D721Med (cell line): Measurements from ENCODE around the gene SYNPO2L.
"Not testable (repeated sequence)": the region's sequence is repeated elsewhere in the genome, so short reads cannot be mapped to it uniquely, and the experiment has no call there.

Experiments
- DNase-seq: peaks from one replicate; pipeline ENCODE4 v3.0.0; 2011; ENCODE audit warnings: low spot score; ENCODE audit not compliant: insufficient read length
- FAIRE-seq: peaks from 2 replicates; lab custom pipeline; 2011; peaks lifted over from hg19 to GRCh38; lab: Jason Lieb, UNC
- TF ChIP-seq, protein P1 (sequence below): IDR thresholded peaks from 2 replicates; pipeline ENCODE4 v1.5.1; 2012; ENCODE audit warnings: mild to moderate bottlenecking, control low read depth; ENCODE audit not compliant: insufficient read depth; ENCODE audit errors: missing control alignments

The SYNPO2L gene

DNA sequence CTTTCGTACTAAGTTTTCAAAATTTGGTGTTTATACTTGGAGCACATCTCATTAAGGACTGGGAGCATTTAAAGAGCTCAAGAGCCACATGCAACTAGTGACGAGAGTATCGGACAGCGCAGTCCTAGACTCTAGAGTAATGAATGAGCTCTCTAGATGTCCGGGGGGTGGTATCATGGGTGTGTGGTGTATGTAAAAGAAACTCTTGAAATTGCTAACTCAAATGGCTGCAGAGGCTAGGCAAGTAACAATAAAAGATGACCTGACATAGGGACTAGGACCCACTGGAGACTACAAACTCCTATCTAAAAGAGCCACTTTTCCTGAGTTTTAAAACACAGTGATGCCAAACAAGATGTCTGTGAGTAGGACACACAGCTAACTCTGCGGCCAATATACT lies 28.5 kb downstream of the SYNPO2L start:
- DNase-seq, result no peak
- FAIRE-seq, result no peak
- TF ChIP-seq, protein P1, sequence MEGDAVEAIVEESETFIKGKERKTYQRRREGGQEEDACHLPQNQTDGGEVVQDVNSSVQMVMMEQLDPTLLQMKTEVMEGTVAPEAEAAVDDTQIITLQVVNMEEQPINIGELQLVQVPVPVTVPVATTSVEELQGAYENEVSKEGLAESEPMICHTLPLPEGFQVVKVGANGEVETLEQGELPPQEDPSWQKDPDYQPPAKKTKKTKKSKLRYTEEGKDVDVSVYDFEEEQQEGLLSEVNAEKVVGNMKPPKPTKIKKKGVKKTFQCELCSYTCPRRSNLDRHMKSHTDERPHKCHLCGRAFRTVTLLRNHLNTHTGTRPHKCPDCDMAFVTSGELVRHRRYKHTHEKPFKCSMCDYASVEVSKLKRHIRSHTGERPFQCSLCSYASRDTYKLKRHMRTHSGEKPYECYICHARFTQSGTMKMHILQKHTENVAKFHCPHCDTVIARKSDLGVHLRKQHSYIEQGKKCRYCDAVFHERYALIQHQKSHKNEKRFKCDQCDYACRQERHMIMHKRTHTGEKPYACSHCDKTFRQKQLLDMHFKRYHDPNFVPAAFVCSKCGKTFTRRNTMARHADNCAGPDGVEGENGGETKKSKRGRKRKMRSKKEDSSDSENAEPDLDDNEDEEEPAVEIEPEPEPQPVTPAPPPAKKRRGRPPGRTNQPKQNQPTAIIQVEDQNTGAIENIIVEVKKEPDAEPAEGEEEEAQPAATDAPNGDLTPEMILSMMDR, result no peak

DNA sequence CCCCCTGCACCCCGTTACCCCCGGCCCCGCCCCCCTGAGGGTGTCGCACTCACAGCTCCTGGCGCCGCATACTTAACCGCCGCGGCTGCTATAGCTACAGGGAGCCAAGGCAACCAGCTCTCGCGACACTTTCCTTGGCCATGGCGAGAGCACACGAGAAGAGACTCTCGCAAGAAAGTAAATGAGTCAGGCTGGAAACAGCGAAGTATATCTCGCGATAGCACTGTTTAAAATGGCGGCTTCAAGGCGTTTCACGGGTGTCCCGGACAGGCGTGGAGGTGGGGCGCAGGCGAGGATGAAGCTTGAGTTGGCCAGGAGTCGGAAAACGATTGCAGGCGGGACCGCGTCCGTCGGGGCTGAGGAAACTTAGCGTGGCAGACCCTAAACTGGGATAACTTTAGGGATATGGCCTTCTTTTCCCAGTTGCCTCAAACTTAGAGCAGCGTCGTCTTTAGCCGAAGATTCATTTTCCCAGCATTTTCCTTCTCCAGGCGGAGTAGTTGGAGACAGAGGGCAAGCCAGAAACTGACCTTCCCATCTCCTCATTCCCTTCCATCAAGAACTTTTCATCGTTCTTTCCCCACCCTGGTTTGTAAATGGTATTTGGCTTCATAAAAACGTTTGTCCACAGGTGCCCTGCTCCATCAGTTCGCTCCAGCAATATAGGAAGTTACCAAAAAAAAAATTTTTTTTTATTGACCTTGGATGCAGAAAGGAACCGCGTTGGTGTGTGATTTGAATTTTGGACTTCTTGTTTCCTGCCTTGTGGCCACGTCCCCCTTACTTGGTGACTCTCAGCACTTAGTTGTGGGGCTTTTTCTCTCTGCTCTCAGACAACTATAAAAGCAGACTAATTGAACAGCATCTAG lies 29.7 kb downstream of the SYNPO2L start:
- DNase-seq, result peak; percentile 90
- TF ChIP-seq, protein P1, result no peak
- no peak for FAIRE-seq

DNA sequence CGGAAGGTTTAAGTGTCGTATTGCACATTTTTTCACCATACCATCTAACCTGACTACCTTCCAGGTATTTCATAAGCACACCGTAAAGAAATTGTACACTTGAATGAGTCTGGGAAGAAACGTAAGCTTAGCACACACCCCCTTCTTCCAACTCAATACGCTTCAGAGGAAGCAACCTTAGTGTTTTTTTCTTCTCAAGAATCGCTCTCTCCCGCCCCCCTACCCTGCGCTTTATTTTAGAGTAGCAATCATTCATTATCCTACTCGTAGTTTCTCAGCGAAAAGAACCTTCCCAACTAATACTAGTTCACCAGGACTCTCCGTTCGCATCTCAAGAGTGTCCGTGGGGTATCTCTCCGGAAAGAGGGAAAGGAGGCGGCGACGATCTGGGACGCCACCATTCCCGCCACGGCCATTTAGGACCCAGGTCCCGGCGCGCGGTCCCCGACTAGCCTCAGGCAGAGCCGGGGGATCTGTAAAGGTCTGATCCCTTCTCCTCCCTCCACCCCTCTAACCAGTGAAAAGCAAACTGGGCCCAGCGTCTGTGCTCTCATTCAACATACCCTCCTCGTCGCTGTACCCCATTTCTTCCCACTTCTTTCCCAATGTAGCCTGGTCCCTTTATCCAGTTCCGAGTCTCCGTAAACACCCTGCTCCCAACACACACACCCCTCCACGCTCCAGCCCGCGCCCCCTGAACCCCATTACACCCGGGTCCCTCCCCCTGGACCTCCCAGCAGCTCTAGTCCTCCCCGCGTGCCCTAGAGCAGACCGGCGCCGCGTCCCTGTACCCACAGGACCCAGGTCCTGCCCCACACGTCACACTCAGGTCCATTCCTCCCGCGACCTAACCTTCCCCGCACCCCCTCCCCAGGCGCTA lies 30.6 kb downstream of the SYNPO2L start:
- TF ChIP-seq, protein P1, result no peak
- DNase-seq, result peak; percentile 52

DNA sequence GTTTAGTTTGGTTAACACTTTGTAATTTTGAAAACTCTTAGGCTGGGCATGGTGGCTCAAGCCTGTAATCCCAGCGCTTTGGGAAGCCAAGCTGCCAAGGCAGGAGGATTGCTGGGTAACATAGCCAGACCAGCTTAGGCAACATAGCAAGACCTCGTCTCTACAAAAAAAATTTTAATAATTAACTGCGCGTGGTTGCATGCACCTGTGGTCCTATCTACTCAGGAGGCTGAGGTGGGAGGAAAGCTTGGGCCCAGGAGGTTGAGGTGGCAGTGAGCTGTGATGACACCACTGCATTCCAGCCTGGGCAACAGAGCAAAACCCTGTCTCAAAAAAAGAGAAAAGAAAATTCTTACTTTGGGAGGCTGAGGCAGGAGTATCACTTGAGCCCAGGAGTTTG lies 32.8 kb downstream of the SYNPO2L start:
- DNase-seq (no peak), FAIRE-seq (no peak)
- TF ChIP-seq, protein P1, result no peak

More for the DNA sequence above, 30.6 kb downstream of the SYNPO2L start:
- FAIRE-seq, result no peak

DNA sequence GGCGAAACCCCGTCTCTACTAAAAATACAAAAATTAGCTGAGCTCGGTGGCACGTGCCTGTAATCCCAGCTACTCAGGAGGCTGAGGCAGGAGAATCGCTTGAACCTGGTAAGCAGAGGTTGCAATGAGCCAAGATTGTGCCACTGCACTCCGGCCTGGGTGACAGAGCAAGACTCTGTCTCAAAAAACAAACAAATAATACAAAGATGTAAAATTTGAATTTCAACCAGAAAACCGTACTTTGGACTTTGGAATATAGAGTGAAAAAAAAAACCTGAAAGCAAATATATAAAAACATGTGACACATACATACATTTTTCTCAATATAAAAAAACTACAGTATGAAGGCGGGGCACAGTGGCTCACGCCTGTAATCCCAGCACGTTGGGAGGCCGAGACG lies 34.9 kb downstream of the SYNPO2L start:
- DNase-seq, FAIRE-seq: not testable (repeated sequence)

DNA sequence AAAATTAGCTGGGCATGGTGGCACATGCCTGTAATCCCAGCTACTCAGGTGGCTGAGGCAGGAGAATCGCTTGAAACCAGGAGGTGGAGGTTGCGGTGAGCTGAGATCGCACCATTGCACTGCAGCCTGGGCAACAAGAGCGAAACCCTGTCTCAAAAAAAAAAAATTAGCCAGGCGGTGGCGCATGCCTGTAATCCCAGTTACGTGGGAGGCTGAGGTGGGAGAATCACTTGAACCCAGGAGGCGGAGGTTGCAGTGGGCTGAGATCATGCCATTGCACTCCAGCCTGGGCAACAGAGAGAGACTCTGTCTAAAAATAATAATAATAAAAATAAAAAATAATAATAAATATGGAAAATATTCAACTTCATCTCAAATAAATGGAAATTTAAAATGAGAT lies 38.7 kb downstream of the SYNPO2L start:
- FAIRE-seq, DNase-seq: not testable (repeated sequence)

DNA sequence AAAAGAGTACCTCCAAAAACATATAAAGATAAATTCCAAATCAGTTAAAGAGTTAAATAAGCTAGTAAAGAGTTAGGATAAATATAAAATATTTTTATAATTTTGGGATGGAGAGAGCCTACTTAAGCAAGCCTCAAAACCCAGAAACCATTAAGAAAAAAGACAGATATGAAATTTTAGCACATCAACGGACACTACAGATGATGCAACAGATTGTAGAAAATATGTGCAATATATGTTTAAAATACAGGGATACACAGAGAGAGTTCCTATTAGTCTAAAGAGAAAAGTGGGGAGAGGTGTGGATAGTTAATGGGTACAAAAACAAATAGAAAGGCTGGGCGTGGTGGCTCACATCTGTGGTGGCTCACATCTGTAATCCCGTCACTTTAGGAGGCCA lies 41.1 kb downstream of the SYNPO2L start:
- FAIRE-seq (no peak), DNase-seq (no peak)
- TF ChIP-seq, protein P1, result no peak

DNA sequence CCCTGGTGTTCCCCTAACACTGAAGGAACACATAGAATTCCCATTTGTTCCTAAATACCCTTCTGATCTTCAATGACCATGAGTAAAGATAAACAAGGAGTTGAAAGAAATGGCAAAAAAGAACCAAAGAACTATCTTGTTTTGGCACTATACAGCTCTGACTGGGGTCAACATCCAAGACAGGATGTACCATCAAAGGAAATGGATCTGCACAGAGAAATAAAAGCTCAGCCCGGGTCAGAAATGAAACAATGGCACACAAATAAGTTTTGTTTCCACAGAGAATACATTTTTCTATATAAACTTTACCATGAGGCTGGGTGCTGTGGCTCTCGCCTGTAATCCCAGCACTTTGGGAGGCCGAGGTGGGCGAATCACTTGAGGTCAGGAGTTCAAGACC lies 46.7 kb downstream of the SYNPO2L start:
- FAIRE-seq, result no peak
- DNase-seq, result no peak
- TF ChIP-seq, protein P1, result no peak
